GM10266 (cell line): ENCODE measurements around the gene TTLL13.
A peak's percentile ranks its signal among the peaks of the same experiment; 100 is the strongest.
"Not testable (repeated sequence)": the region's sequence is repeated elsewhere in the genome, so short reads cannot be mapped to it uniquely, and the experiment has no call there.

Source experiments
- DNase-seq: peaks from one replicate; pipeline ENCODE4 v3.0.0; 2012; ENCODE audit errors: extremely low spot score
- TF ChIP-seq, protein P1 (sequence below): IDR thresholded peaks from 2 replicates; pipeline ENCODE4 v1.5.1; 2012; ENCODE audit warnings: mild to moderate bottlenecking, low read depth; ENCODE audit not compliant: control insufficient read depth, insufficient read depth; ENCODE audit errors: missing control alignments

Gene TTLL13

DNA sequence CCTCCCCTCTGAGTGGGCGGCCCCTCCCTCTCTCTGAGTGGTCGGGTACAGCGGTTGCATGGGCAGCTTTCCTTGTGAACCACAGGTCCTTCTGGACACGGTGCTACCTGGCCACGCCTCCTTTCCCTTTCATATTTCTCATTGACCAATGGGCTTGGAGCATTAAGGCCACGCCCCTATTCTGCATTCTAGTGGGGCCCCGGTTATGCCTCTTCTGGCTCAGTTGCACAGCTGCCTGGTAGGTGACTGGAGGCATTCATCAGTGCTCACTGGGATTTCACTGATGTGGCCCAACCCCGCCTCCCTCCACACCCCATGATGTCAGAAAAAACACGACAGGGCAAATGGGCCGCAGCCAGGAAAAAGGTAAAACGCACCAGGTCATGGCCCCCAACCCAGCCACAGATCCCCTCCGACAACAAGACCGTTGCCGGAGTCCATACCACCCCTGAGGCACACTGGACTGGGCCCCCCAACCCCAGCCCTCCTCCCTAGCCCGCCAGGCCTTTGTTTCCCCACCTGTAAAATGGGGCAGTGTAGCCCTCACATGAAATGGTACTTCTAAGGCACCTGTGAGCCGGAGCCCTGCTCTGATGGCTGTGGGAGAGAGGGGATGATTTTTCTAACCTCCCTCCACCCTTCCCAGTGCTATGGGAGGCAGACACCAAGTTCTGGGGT lies 42.5 kb downstream of the TTLL13 start:
- TF ChIP-seq, protein P1, sequence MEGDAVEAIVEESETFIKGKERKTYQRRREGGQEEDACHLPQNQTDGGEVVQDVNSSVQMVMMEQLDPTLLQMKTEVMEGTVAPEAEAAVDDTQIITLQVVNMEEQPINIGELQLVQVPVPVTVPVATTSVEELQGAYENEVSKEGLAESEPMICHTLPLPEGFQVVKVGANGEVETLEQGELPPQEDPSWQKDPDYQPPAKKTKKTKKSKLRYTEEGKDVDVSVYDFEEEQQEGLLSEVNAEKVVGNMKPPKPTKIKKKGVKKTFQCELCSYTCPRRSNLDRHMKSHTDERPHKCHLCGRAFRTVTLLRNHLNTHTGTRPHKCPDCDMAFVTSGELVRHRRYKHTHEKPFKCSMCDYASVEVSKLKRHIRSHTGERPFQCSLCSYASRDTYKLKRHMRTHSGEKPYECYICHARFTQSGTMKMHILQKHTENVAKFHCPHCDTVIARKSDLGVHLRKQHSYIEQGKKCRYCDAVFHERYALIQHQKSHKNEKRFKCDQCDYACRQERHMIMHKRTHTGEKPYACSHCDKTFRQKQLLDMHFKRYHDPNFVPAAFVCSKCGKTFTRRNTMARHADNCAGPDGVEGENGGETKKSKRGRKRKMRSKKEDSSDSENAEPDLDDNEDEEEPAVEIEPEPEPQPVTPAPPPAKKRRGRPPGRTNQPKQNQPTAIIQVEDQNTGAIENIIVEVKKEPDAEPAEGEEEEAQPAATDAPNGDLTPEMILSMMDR: no peak
- no peak for DNase-seq

DNA sequence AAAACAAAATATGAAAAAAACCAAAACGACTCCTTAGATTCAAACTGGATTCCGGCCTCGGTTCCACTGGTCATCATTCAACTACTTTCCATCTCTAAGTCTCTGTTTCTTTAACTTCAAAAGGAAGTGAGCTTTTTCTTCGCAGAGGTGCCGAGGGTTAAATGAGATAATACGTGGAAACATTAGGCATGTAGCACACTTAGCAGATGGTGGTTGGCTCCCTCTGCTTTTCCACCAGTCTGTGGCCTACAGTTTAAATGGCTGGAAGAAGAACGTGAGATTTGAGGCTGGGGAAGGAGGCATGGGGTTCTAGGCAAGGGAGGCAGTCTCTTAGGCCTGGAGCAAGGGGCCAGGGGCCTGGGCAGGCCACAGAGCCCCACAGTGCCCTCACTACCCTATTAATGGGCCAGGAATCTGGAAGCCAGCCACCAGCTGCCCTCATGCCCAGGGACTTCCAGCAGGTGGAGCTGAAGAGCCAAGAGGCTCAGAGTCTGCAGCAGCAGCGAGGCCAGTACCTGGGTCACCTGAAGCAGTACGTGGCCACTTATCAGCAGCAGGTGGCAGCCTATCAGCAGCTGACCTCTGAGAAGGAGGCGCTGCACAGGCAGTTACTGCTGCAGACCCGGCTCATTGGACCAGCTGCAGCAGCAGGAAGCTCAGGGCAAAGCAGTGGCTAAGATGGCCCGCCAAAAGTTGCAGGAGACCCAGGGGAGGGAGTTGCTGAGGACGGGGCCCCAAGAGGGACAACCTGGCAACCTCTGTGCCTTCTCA lies 43.9 kb downstream of the TTLL13 start:
- TF ChIP-seq, protein P1: peak; percentile 93
- not testable (repeated sequence) for DNase-seq

- TF ChIP-seq, protein P1: no peak
- no peak for DNase-seq
Measured at GRCh38 chr15:90294159-90294558, 44.8 kb downstream of the TTLL13 start.

GRCh38 chr15:90294601-90295269 lies 45.4 kb downstream of the TTLL13 start:
- no peak for DNase-seq
- TF ChIP-seq, protein P1: no peak

DNA sequence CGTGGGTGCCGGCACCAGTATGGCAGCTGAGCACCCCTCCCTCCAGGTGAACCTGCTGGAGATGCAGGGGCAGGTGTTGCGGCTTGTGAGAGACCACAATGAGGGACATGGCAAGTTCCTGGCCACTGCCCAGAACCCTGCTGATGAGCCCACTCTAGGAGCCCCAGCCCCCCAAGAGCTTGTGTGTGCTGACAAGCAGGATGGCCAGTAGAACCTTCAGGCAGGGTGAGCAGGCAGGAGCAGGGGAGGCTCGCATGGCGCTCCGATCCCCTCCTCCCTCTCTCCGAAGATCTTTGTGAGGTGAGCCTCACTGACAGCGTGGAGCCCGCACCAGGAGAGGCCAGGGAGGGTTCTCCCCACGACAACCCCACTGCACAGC lies 45.9 kb downstream of the TTLL13 start:
- TF ChIP-seq, protein P1: no peak
- no peak for DNase-seq

DNA sequence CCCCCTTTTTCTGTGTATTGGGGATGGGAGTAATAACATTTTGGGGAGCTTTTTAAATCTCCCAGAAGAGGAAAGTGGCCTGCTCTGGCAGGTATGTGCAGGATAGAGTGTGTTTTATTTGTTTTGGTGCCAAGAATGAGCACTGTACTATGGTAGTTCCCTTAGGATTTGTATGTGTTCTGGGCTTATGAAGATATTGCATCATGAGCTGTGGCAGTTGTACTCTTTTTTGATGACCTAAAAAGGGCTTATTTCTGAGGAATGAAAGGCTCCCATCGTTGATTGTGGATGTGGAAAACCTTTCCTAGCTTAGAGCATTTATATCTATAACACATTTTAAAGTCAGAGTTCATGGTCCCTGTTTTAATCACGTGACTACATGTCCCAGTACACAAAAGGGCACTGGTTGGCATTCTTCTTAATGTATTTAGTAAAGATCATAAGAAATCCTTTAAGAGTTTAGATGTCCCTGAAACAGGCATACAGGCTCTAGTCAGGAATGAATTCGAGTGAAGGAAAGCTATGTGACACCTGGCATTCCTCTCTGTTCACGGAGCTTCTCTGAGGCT lies 47.0 kb downstream of the TTLL13 start:
- not testable (repeated sequence) for DNase-seq

DNA sequence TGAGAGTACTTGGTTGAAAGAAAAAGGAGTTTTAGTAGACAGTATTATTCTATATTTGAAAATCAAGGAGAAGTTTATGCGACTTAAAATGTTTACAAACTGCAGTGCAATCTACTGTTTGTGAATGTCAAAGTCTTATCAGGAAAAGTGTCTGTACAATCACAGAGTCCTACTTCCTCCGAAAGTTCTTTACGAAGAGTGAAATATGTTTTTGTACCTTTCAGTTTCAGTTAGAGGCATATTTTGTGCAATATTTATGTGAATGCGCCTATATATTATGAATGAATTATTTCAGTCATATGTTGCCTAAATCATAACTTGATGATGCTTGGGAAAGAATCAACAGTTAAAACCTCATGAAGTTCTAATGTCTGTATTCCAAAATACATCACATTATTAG lies 47.7 kb downstream of the TTLL13 start:
- DNase-seq: no peak
- TF ChIP-seq, protein P1: no peak
